Kidney (tissue), 14 donors: ENCODE results near the gene DDX5. TPM values are rescaled to one million over a fixed set of nuclear protein-coding genes. Genes with fewer than 3 reads are reported as not detected.

Experiments
- DNase-seq, 5 donors: peaks; one replicate each; pipeline ENCODE4 v3.0.0-alpha.2; 2013 to 2020
- FAIRE-seq: peaks from 2 replicates; lab custom pipeline; 2012; peaks lifted over from hg19 to GRCh38; lab: Jason Lieb, UNC
- H3K27ac ChIP-seq, 2 donors: one replicate each; pipeline ENCODE4 v1.7.0; 2013; ENCODE audit warnings: low read depth in 2 of 2, low read length in 2 of 2, inconsistent platforms in 1 of 2
- H3K27me3 ChIP-seq: one replicate; pipeline ENCODE4 v1.7.1; 2013; ENCODE audit warnings: low read length, inconsistent platforms; ENCODE audit not compliant: control insufficient read depth, insufficient read depth
- H3K36me3 ChIP-seq, 3 donors: one replicate each; pipeline versions ENCODE4 v1.7.0 to v1.7.1; 2013; ENCODE audit warnings: low read length in 3 of 3, control low read depth in 1 of 3, inconsistent platforms in 1 of 3; ENCODE audit not compliant: insufficient read depth in 3 of 3, control insufficient read depth in 2 of 3
- H3K4me1 ChIP-seq, 3 donors: one replicate each; pipeline versions ENCODE4 v1.7.0 to v1.7.1; 2013; ENCODE audit warnings: low read length in 3 of 3, inconsistent platforms in 1 of 3, low read depth in 1 of 3; ENCODE audit not compliant: control insufficient read depth in 2 of 3, insufficient read depth in 2 of 3
- H3K4me3 ChIP-seq, 3 donors: one replicate each; pipeline versions ENCODE4 v1.7.0 to v1.8.1; 2013; ENCODE audit warnings: low read length in 3 of 3, control low read depth in 1 of 3, inconsistent platforms in 1 of 3
- H3K9ac ChIP-seq, 3 donors: one replicate each; pipeline versions ENCODE4 v1.7.0 to v1.7.1; 2013; ENCODE audit warnings: low read length in 3 of 3, control low read depth in 1 of 3, inconsistent platforms in 1 of 3
- H3K9me3 ChIP-seq, 3 donors: one replicate each; pipeline versions ENCODE4 v1.7.0 to v1.7.1; 2013; ENCODE audit warnings: low read length in 3 of 3, control low read depth in 1 of 3, inconsistent platforms in 1 of 3; ENCODE audit not compliant: control insufficient read depth in 2 of 3, insufficient read depth in 1 of 3
- CTCF ChIP-seq: IDR thresholded peaks from 3 replicates; pipeline ENCODE4 v1.5.1; 2012; ENCODE audit warnings: mild to moderate bottlenecking, moderate library complexity, borderline replicate concordance; ENCODE audit not compliant: insufficient read depth; ENCODE audit errors: extremely low read depth
- intact Hi-C: fragments of 100-400 bp; cut with DNase I; formaldehyde crosslinking; loops from one replicate; pipeline ENCODE4 v1.11.1; 2022
- polyA plus RNA-seq: library from polyadenylated mRNA; stranded (reverse); fragments of 350-450 nt; fragmentation: Illumina TruSeq; extraction: RNeasy Lipid Tissue Mini Kit (QIAGEN cat#74804); gene quantifications from one replicate; pipeline ENCODE4 v1.2.3, GENCODE V29; 2014; ENCODE audit warnings: low read depth, low replicate concordance; ENCODE audit not compliant: insufficient read depth
- total RNA-seq: library from RNA; stranded (reverse); fragmentation: NEBNext Ultra II Directional; extraction: Animal tissue kit (Norgen Biotek cat#: 25700); gene quantifications from one replicate; pipeline ENCODE4 v1.2.1, GENCODE V29; 2021
- donor health status: control.
- donor health status: control.
- donor health status: control.
- donor health status: control.
- donor health status: control.
- donor health status: DM: yes; HTN: yes; CAD: no.
- donor health status: Normal renal cell carcinoma (clear cell type).

Gene DDX5
- total and polyA plus RNA-seq, 2 donors from 2014 or later = 343 to 769 TPM

GRCh38 chr17:64492481-64493109, 13.5 kb downstream of the DDX5 start:
- H3K27ac ChIP-seq = no peak overlapping the region
- DNase-seq (no peak), FAIRE-seq (no peak)
- H3K9ac ChIP-seq = no peak overlapping the region
- no peaks in the 10 kb centered on the region for H3K9me3 ChIP-seq
- peaks cover 0 to 7% (median 6%) of the 10 kb centered on the region in 3 donors for H3K4me1 ChIP-seq
- intact Hi-C loops = loop anchor here (10.0 kb wide), 1 partner anchor 68 kb away; no protein-coding TSS in a partner anchor
- H3K4me3 ChIP-seq = no peak overlapping the region
- H3K27me3 ChIP-seq = no peaks in the 10 kb centered on the region
- H3K36me3 ChIP-seq = peaks cover 5 to 22% (median 12%) of the 10 kb centered on the region in 3 donors
- no peak for TF ChIP-seq CTCF

- TF ChIP-seq CTCF = no peak
Observed at GRCh38 chr17:64491994-64492393, 14.1 kb downstream of the DDX5 start.

GRCh38 chr17:64491034-64491860, 14.8 kb downstream of the DDX5 start:
- Histone ChIP-seq H3K27me3 (no peaks in the 10 kb centered on the region), H3K27ac (no peak overlapping the region), H3K36me3 (peaks cover 5 to 22% (median 12%) of the 10 kb centered on the region in 3 donors), H3K9ac (no peak overlapping the region), H3K4me3 (no peak overlapping the region), H3K4me1 (peaks cover 0 to 3% (median 0%) of the 10 kb centered on the region in 3 donors), H3K9me3 (no peaks in the 10 kb centered on the region)
- DNase-seq = no peak
- no peak for FAIRE-seq
- intact Hi-C loops = loop anchor here (10.0 kb wide), 1 partner anchor 66 kb away; no protein-coding TSS in a partner anchor
- TF ChIP-seq CTCF = peak; percentile 47

More at GRCh38 chr17:64491994-64492393, 14.1 kb downstream of the DDX5 start:
- Histone ChIP-seq H3K36me3 (peaks cover 5 to 22% (median 12%) of the 10 kb centered on the region in 3 donors), H3K27ac (no peak overlapping the region), H3K9me3 (no peaks in the 10 kb centered on the region), H3K4me1 (peaks cover 0 to 3% (median 0%) of the 10 kb centered on the region in 3 donors), H3K4me3 (no peak overlapping the region), H3K27me3 (no peaks in the 10 kb centered on the region), H3K9ac (no peak overlapping the region)
- no peak for DNase-seq
- FAIRE-seq = no peak
- intact Hi-C loops = loop anchor here (10.0 kb wide), 1 partner anchor 67 kb away; no protein-coding TSS in a partner anchor
